Epithelial cell of esophagus (primary cell): Measurements from ENCODE around the gene OLFML1.

ENCODE experiments used
- DNase-seq: peaks from one replicate; pipeline ENCODE4 v3.0.0; 2010; ENCODE audit warnings: low read depth
- H3K4me3 ChIP-seq: 2 replicates; pipeline ENCODE4 v1.5.1; 2011; ENCODE audit warnings: mild to moderate bottlenecking, low read length, control low read depth
- CTCF ChIP-seq: IDR thresholded peaks from 2 replicates; pipeline ENCODE4 v1.5.1; 2011; ENCODE audit warnings: low read depth, mild to moderate bottlenecking, low read length, control low read depth, inconsistent platforms; ENCODE audit not compliant: insufficient read depth; ENCODE audit errors: missing control alignments

OLFML1 gene

GRCh38 chr11:7528514-7529049 lies 43.3 kb downstream of the OLFML1 start:
- no peak overlapping the region for H3K4me3 ChIP-seq
- peak; percentile 32 for DNase-seq
- TF ChIP-seq CTCF: no peak

GRCh38 chr11:7530013-7530640 lies 44.8 kb downstream of the OLFML1 start:
- no peak for TF ChIP-seq CTCF
- H3K4me3 ChIP-seq: no peak overlapping the region
- no peak for DNase-seq

- DNase-seq: no peak
- H3K4me3 ChIP-seq: no peak overlapping the region
- no peak for TF ChIP-seq CTCF
Measured at GRCh38 chr11:7531011-7531410, 45.7 kb downstream of the OLFML1 start.

GRCh38 chr11:7532405-7533145 lies 47.3 kb downstream of the OLFML1 start:
- DNase-seq: no peak
- TF ChIP-seq CTCF: no peak
- no peak overlapping the region for H3K4me3 ChIP-seq

GRCh38 chr11:7533199-7534041 lies 48.1 kb downstream of the OLFML1 start:
- H3K4me3 ChIP-seq: no peak overlapping the region
- no peak for DNase-seq
- no peak for TF ChIP-seq CTCF

- H3K4me3 ChIP-seq: no peak overlapping the region
- TF ChIP-seq CTCF: no peak
- DNase-seq: no peak
Measured at GRCh38 chr11:7534042-7534378, 48.7 kb downstream of the OLFML1 start.
